Tibial artery (tissue), 4 donors: ENCODE measurements around the gene WLS.

ENCODE experiments used
- DNase-seq, 2 donors: peaks; one replicate each; pipeline ENCODE4 v3.0.0-alpha.2; 2019
- H3K27ac ChIP-seq, 2 donors: fragments of 200-600 bp; sonication (generic) in 1 of 2; 1 replicate in 1 of 2; 2 replicates in 1 of 2; pipeline ENCODE4 v1.5.1; 2018 to 2019; ENCODE audit warnings: mild to moderate bottlenecking in 1 of 2
- H3K27me3 ChIP-seq, 2 donors: fragments of 200-600 bp; sonication (generic) in 1 of 2; one replicate each; pipeline versions ENCODE4 v1.5.1 to v1.6.0; 2016 to 2019
- H3K36me3 ChIP-seq, 3 donors: fragments of 200-600 bp; sonication (generic) in 2 of 3; one replicate each; pipeline ENCODE4 v1.5.1; 2016 to 2019; ENCODE audit warnings: mild to moderate bottlenecking in 2 of 3
- H3K4me1 ChIP-seq, 4 donors: fragments of 200-600 bp; sonication (generic) in 2 of 4; 1 replicate in 3 of 4; 2 replicates in 1 of 4; pipeline ENCODE4 v1.5.1; 2016 to 2019
- H3K4me3 ChIP-seq, 2 donors: fragments of 200-600 bp; sonication (generic) in 1 of 2; 1 replicate in 1 of 2; 2 replicates in 1 of 2; pipeline ENCODE4 v1.5.1; 2018 to 2019; ENCODE audit warnings: mild to moderate bottlenecking in 2 of 2
- H3K9me3 ChIP-seq, 3 donors: fragments of 200-600 bp; sonication (generic) in 1 of 3; one replicate each; pipeline ENCODE4 v1.5.1; 2016 to 2019
- CTCF ChIP-seq, 2 experiments: fragments of 200-600 bp in 1 of 2; fragments of 450-650 bp in 1 of 2; IDR thresholded peaks; one replicate each; pipeline ENCODE4 v1.5.1; 2017 to 2019; ENCODE audit warnings: antibody characterized with exemption in 2 of 2, mild to moderate bottlenecking in 1 of 2, moderate library complexity in 1 of 2
- intact Hi-C: fragments of 100-400 bp; cut with DNase I; formaldehyde crosslinking; loops from one replicate; pipeline ENCODE4 v1.15.0; 2023; ENCODE audit warnings: low total_unique reads

Gene WLS

GRCh38 chr1:68255301-68255700 is 23.0 kb upstream of the WLS start:
- no peaks in the 10 kb centered on the region for H3K27me3 ChIP-seq
- H3K4me3 ChIP-seq, result no peak overlapping the region
- H3K27ac ChIP-seq, result no peak overlapping the region
- intact Hi-C loops, result no loop called here
- TF ChIP-seq CTCF (IDR thresholded peaks at IDR 0.05), result no peak
- no peak for DNase-seq
- H3K9me3 ChIP-seq, result peaks cover 0 to 5% (median 0%) of the 10 kb centered on the region in 3 donors
- peaks cover 0 to 7% (median 0%) of the 10 kb centered on the region in 4 donors for H3K4me1 ChIP-seq
- no peaks in the 10 kb centered on the region for H3K36me3 ChIP-seq

- Histone ChIP-seq H3K36me3 (no peaks in the 10 kb centered on the region), H3K4me3 (no peak overlapping the region), H3K9me3 (peaks cover 0 to 5% (median 0%) of the 10 kb centered on the region in 3 donors), H3K27ac (no peak overlapping the region), H3K27me3 (no peaks in the 10 kb centered on the region), H3K4me1 (peaks cover 0 to 7% (median 0%) of the 10 kb centered on the region in 4 donors)
- DNase-seq, result no peak
- intact Hi-C loops, result no loop called here
- TF ChIP-seq CTCF (IDR thresholded peaks at IDR 0.05), result no peak
Observed at GRCh38 chr1:68254667-68255226, 22.4 kb upstream of the WLS start.

- intact Hi-C loops, result no loop called here
- no peaks in the 10 kb centered on the region for H3K27me3 ChIP-seq
- no peak overlapping the region for H3K4me3 ChIP-seq
- peaks cover 0 to 5% (median 0%) of the 10 kb centered on the region in 4 donors for H3K4me1 ChIP-seq
- DNase-seq, result no peak
- no peak for TF ChIP-seq CTCF (IDR thresholded peaks at IDR 0.05)
- no peaks in the 10 kb centered on the region for H3K9me3 ChIP-seq
- H3K27ac ChIP-seq, result no peak overlapping the region
- H3K36me3 ChIP-seq, result no peaks in the 10 kb centered on the region
Observed at GRCh38 chr1:68237040-68237439, 4.7 kb upstream of the WLS start.

GRCh38 chr1:68234094-68234493 is 1.8 kb upstream of the WLS start:
- H3K36me3 ChIP-seq, result no peaks in the 10 kb centered on the region
- no peak for TF ChIP-seq CTCF (IDR thresholded peaks at IDR 0.05)
- H3K27ac ChIP-seq, result no peak overlapping the region
- peaks cover 0 to 22% (median 10%) of the 10 kb centered on the region in 4 donors for H3K4me1 ChIP-seq
- no peak for DNase-seq
- intact Hi-C loops, result loop anchor here (5.0 kb wide), 2 partner anchors 37 to 112 kb away; no protein-coding TSS in a partner anchor
- H3K9me3 ChIP-seq, result no peaks in the 10 kb centered on the region
- no peaks in the 10 kb centered on the region for H3K27me3 ChIP-seq
- no peak overlapping the region for H3K4me3 ChIP-seq

- intact Hi-C loops, result loop anchor here (5.0 kb wide), 2 partner anchors 36 to 111 kb away; no protein-coding TSS in a partner anchor
- Histone ChIP-seq H3K9me3 (no peaks in the 10 kb centered on the region), H3K27ac (peak overlapping the region; percentile 74 to 88), H3K4me1 (peaks cover 0 to 31% (median 12%) of the 10 kb centered on the region in 4 donors), H3K36me3 (no peaks in the 10 kb centered on the region), H3K27me3 (no peaks in the 10 kb centered on the region), H3K4me3 (peak overlapping the region; percentile 64 to 84)
- no peak for TF ChIP-seq CTCF (IDR thresholded peaks at IDR 0.05)
- DNase-seq, result no peak
Observed at GRCh38 chr1:68233202-68233601, 879 bp upstream of the WLS start.
